HepG2 (cell line): Measurements from ENCODE around the gene TMCC1. TPM values are rescaled to one million over a fixed set of nuclear protein-coding genes. Genes with fewer than 3 reads are reported as not detected.

Experiments used
- ATAC-seq: fragments of 200-7000 bp; cut with Tn5 transposase; 3 replicates; pipeline ENCODE4 v1.9.1; 2020; ENCODE audit warnings: mild to moderate bottlenecking, moderate library complexity
- BruUV-seq: library from RNA; stranded (reverse); fragments of 400-500 nt; replicated peaks from 2 replicates; lab custom pipeline; 2021; lab: Mats Ljungman, UMichigan
- CTCF ChIA-PET: fragments of 300-600 bp; formaldehyde crosslinking; extraction: SDS; loops from one replicate; lab custom pipeline; 2021; ENCODE audit warnings: low total read pairs, inconsistent platforms, low intra/inter-chr PET ratio; lab: Yijun Ruan, JAX
- POLR2A ChIA-PET: fragments of 350-600 bp; sonication (Branson Sonifier 250); formaldehyde crosslinking; loops from one replicate; lab custom pipeline; 2020; ENCODE audit warnings: antibody characterized with exemption, inconsistent platforms; lab: Yijun Ruan, JAX
- DNase-seq: peaks from one replicate; pipeline ENCODE4 v3.0.0-alpha.2; 2015; ENCODE audit warnings: low spot score
- FAIRE-seq: peaks from 3 replicates; lab custom pipeline; 2011; peaks lifted over from hg19 to GRCh38; lab: Jason Lieb, UNC
- H2AFZ ChIP-seq: one replicate; pipeline ENCODE4 v1.6.1; 2011; ENCODE audit warnings: low read length, inconsistent platforms
- H3K27ac ChIP-seq: fragments of 300-600 bp; 3 replicates; pipeline ENCODE4 v1.8.0; 2011; ENCODE audit warnings: mixed run types, mild to moderate bottlenecking, mixed read lengths, low read length, inconsistent platforms; ENCODE audit not compliant: insufficient read depth; ENCODE audit errors: extremely low read length
- H3K27me3 ChIP-seq, 2 experiments: fragments of 200-600 bp in 1 of 2; 2 replicates in 1 of 2; 3 replicates in 1 of 2; pipeline versions ENCODE4 v1.6.0 to v1.8.0; 2011; ENCODE audit warnings: low read length in 2 of 2, mild to moderate bottlenecking in 2 of 2, moderate library complexity in 2 of 2, inconsistent platforms in 1 of 2; ENCODE audit not compliant: insufficient read depth in 2 of 2, control insufficient read depth in 1 of 2
- H3K36me3 ChIP-seq, 2 experiments: fragments of 200-600 bp in 1 of 2; replicated peaks in 1 of 2; 2 replicates in 1 of 2; 3 replicates in 1 of 2; pipeline versions ENCODE4 v1.5.1 to v1.8.0; 2011; ENCODE audit warnings: low read length in 2 of 2, inconsistent platforms in 1 of 2; ENCODE audit not compliant: insufficient read depth in 2 of 2, control insufficient read depth in 1 of 2
- H3K4me1 ChIP-seq: 2 replicates; pipeline ENCODE4 v1.5.1; 2012; ENCODE audit warnings: low read length, inconsistent platforms; ENCODE audit not compliant: insufficient read depth
- H3K4me2 ChIP-seq: 2 replicates; pipeline ENCODE4 v1.6.0; 2011; ENCODE audit warnings: low read depth, low read length, inconsistent platforms
- H3K4me3 ChIP-seq, 3 experiments: fragments of 200-600 bp in 1 of 3; sonication (generic), shearing (Covaris generic) in 1 of 3; replicated peaks in 1 of 3; 2 replicates each; pipeline ENCODE4 v1.5.1; 2011 to 2016; ENCODE audit warnings: low read length in 3 of 3, inconsistent platforms in 2 of 3, low read depth in 2 of 3, mild to moderate bottlenecking in 2 of 3, control low read depth in 1 of 3, mixed read lengths in 1 of 3; ENCODE audit not compliant: insufficient read depth in 1 of 3
- H3K79me2 ChIP-seq: one replicate; pipeline ENCODE4 v1.6.1; 2011; ENCODE audit warnings: low read length, inconsistent platforms; ENCODE audit not compliant: insufficient read depth
- H3K9ac ChIP-seq: 2 replicates; pipeline ENCODE4 v1.6.0; 2011; ENCODE audit warnings: mild to moderate bottlenecking, low read depth, low read length, inconsistent platforms; ENCODE audit not compliant: insufficient read depth
- H3K9me3 ChIP-seq: 2 replicates; pipeline ENCODE4 v1.5.1; 2012; ENCODE audit warnings: mild to moderate bottlenecking, low read length
- H4K20me1 ChIP-seq: 2 replicates; pipeline ENCODE4 v1.6.0; 2011; ENCODE audit warnings: inconsistent platforms, mild to moderate bottlenecking, low read length, moderate library complexity; ENCODE audit not compliant: insufficient read depth
- CCDC6 ChIP-seq: sonication (generic); formaldehyde crosslinking; IDR thresholded peaks from 2 replicates; pipeline ENCODE4 v1.8.1; 2022; ENCODE audit warnings: mild to moderate bottlenecking, missing genetic modification reagents, moderate library complexity
- HNRNPH1 ChIP-seq: fragments of 200-400 bp; formaldehyde crosslinking; optimal IDR thresholded peaks from 2 replicates; pipeline ENCODE3; 2017; ENCODE audit warnings: mild to moderate bottlenecking, low read depth, low read length
- MAFK ChIP-seq, 2 experiments: IDR thresholded peaks in 1 of 2; conservative IDR thresholded peaks in 1 of 2; 2 replicates each; pipeline ENCODE4 v1.6.1; 2011; ENCODE audit warnings: improper control_type of control experiment in 2 of 2, low read length in 2 of 2
- MTF2 ChIP-seq: sonication (generic); formaldehyde crosslinking; IDR thresholded peaks from 2 replicates; pipeline ENCODE4 v1.5.0; 2020; ENCODE audit warnings: missing genetic modification reagents, borderline replicate concordance
- U2AF1 ChIP-seq: fragments of 200-400 bp; formaldehyde crosslinking; optimal IDR thresholded peaks from 2 replicates; pipeline ENCODE3; 2017; ENCODE audit warnings: mild to moderate bottlenecking, low read depth, low read length
- ZBTB3 ChIP-seq: sonication (generic); formaldehyde crosslinking; IDR thresholded peaks from 2 replicates; pipeline ENCODE4 v1.4.0; 2020; ENCODE audit warnings: low read depth, mild to moderate bottlenecking, moderate library complexity, missing genetic modification reagents, borderline replicate concordance
- ZNF224 ChIP-seq: sonication (generic); formaldehyde crosslinking; IDR thresholded peaks from 2 replicates; pipeline ENCODE4 v1.5.0; 2020; ENCODE audit warnings: mild to moderate bottlenecking, missing genetic modification reagents
- ZNF552 ChIP-seq: sonication (generic); formaldehyde crosslinking; IDR thresholded peaks from 2 replicates; pipeline ENCODE4 v1.9.0; 2022; ENCODE audit warnings: missing genetic modification reagents, mild to moderate bottlenecking, borderline replicate concordance
- ZNF577 ChIP-seq: sonication (generic); formaldehyde crosslinking; IDR thresholded peaks from 2 replicates; pipeline ENCODE4 v1.4.0; 2020; ENCODE audit warnings: mild to moderate bottlenecking, low read depth, missing genetic modification reagents, borderline replicate concordance
- ZSCAN29 ChIP-seq: sonication (generic); formaldehyde crosslinking; conservative IDR thresholded peaks from 2 replicates; pipeline ENCODE4 v1.4.0; 2020; ENCODE audit warnings: mild to moderate bottlenecking, missing genetic modification reagents
- WGBS: methylation state at CpG from one replicate; pipeline ENCODE4 v1.1.6; 2017; ENCODE audit warnings: low lambda C conversion rate; 5-methylcytosine and 5-hydroxymethylcytosine counted together
- in situ Hi-C: cut with HindIII; loops from 2 replicates; pipeline ENCODE4 v1.10.0; 2017; ENCODE audit warnings: low pct_unique_long_range_greater_than_20kb; ENCODE audit not compliant: extremely low pct_ligation_motif_present
- intact Hi-C: fragments of 100-400 bp; cut with micrococcal nuclease; formaldehyde crosslinking; loops from one replicate; pipeline ENCODE4 v1.10.0; 2022; ENCODE audit not compliant: unreplicated experiment
- polyA plus RNA-seq, 8 experiments: library from polyadenylated mRNA; depleted of rRNA in 3 of 8; stranded (reverse) in 7 of 8; unstranded in 1 of 8; fragments of >200 nt; fragmentation: Illumina TruSeq in 4 of 8; extraction: Trizol in 4 of 8; gene quantifications; 2 replicates each; pipeline versions ENCODE4 v1.2.1 to v1.2.3, GENCODE V29; 2011 to 2016; ENCODE audit warnings: low read depth in 4 of 8, missing spikeins in 1 of 8, mixed read lengths in 1 of 8; ENCODE audit not compliant: insufficient read depth in 1 of 8
- total RNA-seq, 5 experiments: library from RNA; depleted of rRNA; stranded (reverse); fragments of >200 nt; fragmentation: Illumina TruSeq; extraction: Trizol; gene quantifications; 2 replicates each; pipeline ENCODE4 v1.2.3, GENCODE V29; 2016; ENCODE audit warnings: low read depth in 1 of 5
- TF ChIP-seq, protein P1 (sequence below): sonication (generic); formaldehyde crosslinking; IDR thresholded peaks from 2 replicates; pipeline ENCODE4 v1.4.0; 2020; ENCODE audit warnings: mild to moderate bottlenecking, missing genetic modification reagents, borderline replicate concordance
- TF ChIP-seq, protein P2 (sequence below): IDR thresholded peaks from 2 replicates; pipeline ENCODE4 v1.4.0; 2020; ENCODE audit warnings: mild to moderate bottlenecking, missing genetic modification reagents
- TF ChIP-seq, protein P3 (sequence below): sonication (generic); formaldehyde crosslinking; conservative IDR thresholded peaks from 2 replicates; pipeline ENCODE4 v1.4.0; 2020; ENCODE audit warnings: missing genetic modification reagents
- TF ChIP-seq, protein P4 (sequence below): sonication (generic); formaldehyde crosslinking; IDR thresholded peaks from 2 replicates; pipeline ENCODE4 v1.8.0; 2023; ENCODE audit warnings: mild to moderate bottlenecking, missing genetic modification reagents

Gene TMCC1
- total and polyA plus RNA-seq, 2 of the 13 experiments (the other 11 are each of a cell fraction or from before 2014, with no cell fraction given), result 12.1 to 264 TPM

DNA sequence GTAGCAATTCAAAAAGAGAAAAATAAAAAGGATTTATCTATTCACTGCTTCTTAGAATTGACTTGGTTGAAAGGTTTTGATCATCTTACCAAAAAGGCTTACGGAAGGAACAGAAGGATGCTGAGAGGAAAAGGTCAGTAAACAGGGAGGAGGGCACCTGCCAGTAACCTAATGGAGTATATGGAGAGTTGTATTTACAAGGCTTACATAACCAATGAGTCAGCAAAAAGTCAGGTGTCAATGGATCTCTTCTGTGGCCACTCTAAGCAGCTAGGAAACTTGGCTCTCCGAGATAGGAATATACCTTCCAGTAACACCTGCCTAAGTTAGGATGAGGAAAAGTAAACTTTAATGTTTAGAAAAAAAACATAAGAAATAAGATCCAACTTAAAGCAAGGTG, 206.6 kb downstream of the TMCC1 start (continued):
- TF ChIP-seq, protein P1, sequence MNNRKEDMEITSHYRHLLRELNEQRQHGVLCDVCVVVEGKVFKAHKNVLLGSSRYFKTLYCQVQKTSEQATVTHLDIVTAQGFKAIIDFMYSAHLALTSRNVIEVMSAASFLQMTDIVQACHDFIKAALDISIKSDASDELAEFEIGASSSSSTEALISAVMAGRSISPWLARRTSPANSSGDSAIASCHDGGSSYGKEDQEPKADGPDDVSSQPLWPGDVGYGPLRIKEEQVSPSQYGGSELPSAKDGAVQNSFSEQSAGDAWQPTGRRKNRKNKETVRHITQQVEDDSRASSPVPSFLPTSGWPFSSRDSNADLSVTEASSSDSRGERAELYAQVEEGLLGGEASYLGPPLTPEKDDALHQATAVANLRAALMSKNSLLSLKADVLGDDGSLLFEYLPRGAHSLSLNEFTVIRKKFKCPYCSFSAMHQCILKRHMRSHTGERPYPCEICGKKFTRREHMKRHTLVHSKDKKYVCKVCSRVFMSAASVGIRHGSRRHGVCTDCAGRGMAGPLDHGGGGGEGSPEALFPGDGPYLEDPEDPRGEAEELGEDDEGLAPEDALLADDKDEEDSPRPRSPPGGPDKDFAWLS (CRISPR knock-in tag), result no peak
- TF ChIP-seq, protein P2, sequence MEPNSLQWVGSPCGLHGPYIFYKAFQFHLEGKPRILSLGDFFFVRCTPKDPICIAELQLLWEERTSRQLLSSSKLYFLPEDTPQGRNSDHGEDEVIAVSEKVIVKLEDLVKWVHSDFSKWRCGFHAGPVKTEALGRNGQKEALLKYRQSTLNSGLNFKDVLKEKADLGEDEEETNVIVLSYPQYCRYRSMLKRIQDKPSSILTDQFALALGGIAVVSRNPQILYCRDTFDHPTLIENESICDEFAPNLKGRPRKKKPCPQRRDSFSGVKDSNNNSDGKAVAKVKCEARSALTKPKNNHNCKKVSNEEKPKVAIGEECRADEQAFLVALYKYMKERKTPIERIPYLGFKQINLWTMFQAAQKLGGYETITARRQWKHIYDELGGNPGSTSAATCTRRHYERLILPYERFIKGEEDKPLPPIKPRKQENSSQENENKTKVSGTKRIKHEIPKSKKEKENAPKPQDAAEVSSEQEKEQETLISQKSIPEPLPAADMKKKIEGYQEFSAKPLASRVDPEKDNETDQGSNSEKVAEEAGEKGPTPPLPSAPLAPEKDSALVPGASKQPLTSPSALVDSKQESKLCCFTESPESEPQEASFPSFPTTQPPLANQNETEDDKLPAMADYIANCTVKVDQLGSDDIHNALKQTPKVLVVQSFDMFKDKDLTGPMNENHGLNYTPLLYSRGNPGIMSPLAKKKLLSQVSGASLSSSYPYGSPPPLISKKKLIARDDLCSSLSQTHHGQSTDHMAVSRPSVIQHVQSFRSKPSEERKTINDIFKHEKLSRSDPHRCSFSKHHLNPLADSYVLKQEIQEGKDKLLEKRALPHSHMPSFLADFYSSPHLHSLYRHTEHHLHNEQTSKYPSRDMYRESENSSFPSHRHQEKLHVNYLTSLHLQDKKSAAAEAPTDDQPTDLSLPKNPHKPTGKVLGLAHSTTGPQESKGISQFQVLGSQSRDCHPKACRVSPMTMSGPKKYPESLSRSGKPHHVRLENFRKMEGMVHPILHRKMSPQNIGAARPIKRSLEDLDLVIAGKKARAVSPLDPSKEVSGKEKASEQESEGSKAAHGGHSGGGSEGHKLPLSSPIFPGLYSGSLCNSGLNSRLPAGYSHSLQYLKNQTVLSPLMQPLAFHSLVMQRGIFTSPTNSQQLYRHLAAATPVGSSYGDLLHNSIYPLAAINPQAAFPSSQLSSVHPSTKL (CRISPR knock-in tag), result peak; percentile 90

DNA sequence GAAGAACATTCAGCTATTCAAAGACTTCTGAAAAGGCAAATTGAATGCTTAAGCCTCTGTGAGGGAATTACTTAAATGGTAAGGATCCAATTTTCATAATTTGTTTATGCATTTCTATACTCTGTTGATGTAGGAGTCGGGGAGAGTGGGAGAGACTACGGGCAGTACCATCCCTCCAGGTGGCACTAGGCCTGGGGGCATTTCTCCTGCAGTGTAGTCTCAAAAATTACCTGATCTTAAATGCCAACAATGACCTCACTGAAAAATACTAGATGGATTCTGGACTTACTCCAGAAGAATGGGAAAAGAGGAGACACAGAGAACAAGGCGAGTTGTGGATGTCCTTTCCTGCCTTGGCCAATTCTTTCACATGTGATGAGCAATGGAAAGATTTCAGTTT, 209.2 kb downstream of the TMCC1 start:
- BruUV-seq, result no TSS peak
- FAIRE-seq, result no peak
- POLR2A ChIA-PET, result no interaction called here
- H3K4me1 ChIP-seq, result peaks cover 59% of the 10 kb centered on the region
- in situ Hi-C loops, result no loop called here
- H3K27ac ChIP-seq, result no peak overlapping the region
- peak overlapping the region; percentile 3 to 32 (median 23); a peak in 2 of 6 replicates for H3K4me3 ChIP-seq
- no peak overlapping the region for H2AFZ ChIP-seq
- H3K27me3 ChIP-seq, result no peaks in the 10 kb centered on the region; a peak in 1 of 5 replicates
- CTCF ChIA-PET, result no interaction called here
- H3K36me3 ChIP-seq, result no peaks in the 10 kb centered on the region; a peak in 2 of 5 replicates
- no peak for DNase-seq
- H4K20me1 ChIP-seq, result 0 out of 2 replicates have a peak, but pooled peaks cover 4% of the 10 kb centered on the region
- intact Hi-C loops, result no loop called here
- no peak for ATAC-seq
- 97% methylated on average over 3 of the region's 3 CpGs for WGBS
- H3K9me3 ChIP-seq, result no peaks in the 10 kb centered on the region
- H3K9ac ChIP-seq, result no peak overlapping the region
- peaks cover 86% of the 10 kb centered on the region for H3K79me2 ChIP-seq
- peak overlapping the region; percentile 78 for H3K4me2 ChIP-seq
- TF ChIP-seq MAFK (conservative IDR thresholded peaks at IDR 0.05 in 1 of 2, IDR thresholded peaks at IDR 0.05 in 1 of 2; ENCODE audit: low read length in 2 of 2) (no peak), ZNF552 (CRISPR knock-in tag) (no peak), ZNF224 (no peak), MTF2 (CRISPR knock-in tag) (no peak), U2AF1 (no peak), ZNF577 (CRISPR knock-in tag) (no peak), CCDC6 (CRISPR knock-in tag) (no peak), ZSCAN29 (CRISPR knock-in tag) (no peak), HNRNPH1 (no peak), ZBTB3 (CRISPR knock-in tag) (no peak)
- TF ChIP-seq, protein P3, sequence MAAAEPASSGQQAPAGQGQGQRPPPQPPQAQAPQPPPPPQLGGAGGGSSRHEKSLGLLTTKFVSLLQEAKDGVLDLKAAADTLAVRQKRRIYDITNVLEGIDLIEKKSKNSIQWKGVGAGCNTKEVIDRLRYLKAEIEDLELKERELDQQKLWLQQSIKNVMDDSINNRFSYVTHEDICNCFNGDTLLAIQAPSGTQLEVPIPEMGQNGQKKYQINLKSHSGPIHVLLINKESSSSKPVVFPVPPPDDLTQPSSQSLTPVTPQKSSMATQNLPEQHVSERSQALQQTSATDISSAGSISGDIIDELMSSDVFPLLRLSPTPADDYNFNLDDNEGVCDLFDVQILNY (CRISPR knock-in tag), result no peak
- TF ChIP-seq, protein P4, sequence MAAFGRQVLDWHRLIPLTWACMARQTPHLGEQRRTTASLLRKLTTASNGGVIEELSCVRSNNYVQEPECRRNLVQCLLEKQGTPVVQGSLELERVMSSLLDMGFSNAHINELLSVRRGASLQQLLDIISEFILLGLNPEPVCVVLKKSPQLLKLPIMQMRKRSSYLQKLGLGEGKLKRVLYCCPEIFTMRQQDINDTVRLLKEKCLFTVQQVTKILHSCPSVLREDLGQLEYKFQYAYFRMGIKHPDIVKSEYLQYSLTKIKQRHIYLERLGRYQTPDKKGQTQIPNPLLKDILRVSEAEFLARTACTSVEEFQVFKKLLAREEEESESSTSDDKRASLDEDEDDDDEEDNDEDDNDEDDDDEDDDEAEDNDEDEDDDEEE (CRISPR knock-in tag), result no peak
